Measurements from ENCODE around the gene ACTMAP. TPM values are rescaled to one million over a fixed set of nuclear protein-coding genes. Genes with fewer than 3 reads are reported as not detected.
"Not testable (repeated sequence)": the region's sequence is repeated elsewhere in the genome, so short reads cannot be mapped to it uniquely, and the experiment has no call there.

The ACTMAP gene
- total and polyA plus RNA-seq, 2 of the 8 experiments (the other 6 are each of a cell fraction or from before 2014, with no cell fraction given) = 24.1 to 26.5 TPM

DNA sequence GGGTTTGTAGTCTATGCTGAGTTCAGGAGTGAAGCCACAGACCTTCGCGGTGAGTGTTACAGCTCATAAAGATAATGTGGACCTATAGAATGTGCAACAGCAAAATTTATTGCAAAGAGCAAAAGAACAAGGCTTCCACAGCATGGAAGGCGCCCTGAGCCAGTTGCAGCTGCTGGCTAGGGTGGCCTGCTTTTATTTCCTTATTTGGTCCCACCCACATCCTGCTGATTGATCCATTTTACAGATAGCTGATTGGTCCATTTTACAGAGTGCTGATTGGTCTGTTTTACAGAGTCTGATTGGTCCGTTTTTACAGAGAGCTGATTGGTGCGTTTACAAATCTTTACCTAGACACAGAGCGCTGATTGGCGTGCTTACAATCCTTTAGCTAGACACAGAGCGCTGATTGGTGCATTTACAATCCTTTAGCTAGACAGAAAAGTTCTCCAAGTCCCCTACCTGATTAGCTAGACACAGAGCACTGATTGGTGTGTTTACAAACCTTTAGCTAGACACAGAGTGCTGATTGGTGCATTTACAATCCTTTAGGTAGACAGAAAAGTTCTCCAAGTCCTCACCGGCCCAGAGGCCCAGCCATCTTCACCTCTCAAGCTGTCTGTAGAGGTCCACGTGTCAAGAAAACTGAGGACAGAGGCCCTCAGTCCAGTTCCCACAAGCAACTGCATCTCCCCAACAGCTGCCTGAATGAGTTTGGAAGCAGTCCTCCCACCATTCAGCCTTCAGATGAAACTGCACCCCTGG, 21.0 kb upstream of the ACTMAP start:
- H3K4me1 ChIP-seq (replicated peaks in 1 of 4; ENCODE audit: control insufficient read depth in 3 of 4, insufficient read depth in 4 of 4, low read length in 3 of 4); H3K27me3 ChIP-seq (replicated peaks in 1 of 4; ENCODE audit: control insufficient read depth in 3 of 4, extremely low read depth in 1 of 4, insufficient read depth in 3 of 4, low read length in 3 of 4); H3K36me3 ChIP-seq (ENCODE audit: control insufficient read depth in 2 of 4, insufficient read depth in 4 of 4, low read length in 3 of 4); H3K4me2 ChIP-seq (ENCODE audit: insufficient read depth in 1 of 2, low read depth in 2 of 2, low read length in 2 of 2); H3K9ac ChIP-seq (replicated peaks in 1 of 4; ENCODE audit: extremely low read depth in 1 of 4, low read depth in 3 of 4, low read length in 3 of 4); H3K79me1 ChIP-seq (ENCODE audit: low read depth, low read length); H2AFZ ChIP-seq (ENCODE audit: low read length); H2BK20ac ChIP-seq (ENCODE audit: low read length); H4K91ac ChIP-seq (replicated peaks; ENCODE audit: insufficient read length, low read length); H3K18ac ChIP-seq (ENCODE audit: extremely low read depth, low read length); H4K20me1 ChIP-seq (replicated peaks in 1 of 2; ENCODE audit: control insufficient read depth in 1 of 2, insufficient read depth in 2 of 2, low read length in 2 of 2); H2BK5ac ChIP-seq (ENCODE audit: low read depth, low read length); H4K5ac ChIP-seq (ENCODE audit: insufficient read length, low read depth, low read length); H3K27ac ChIP-seq (ENCODE audit: low read depth, low read length); H3K56ac ChIP-seq (replicated peaks; ENCODE audit: insufficient read length, low read depth, low read length); H3K79me2 ChIP-seq (ENCODE audit: control insufficient read depth in 1 of 2, insufficient read depth in 2 of 2, low read length in 2 of 2); H3K9me3 ChIP-seq (ENCODE audit: insufficient read depth in 2 of 2, low read depth in 1 of 2, low read length in 1 of 2); DNase-seq (ENCODE audit: low read depth in 1 of 2, low spot score in 2 of 2); H3K14ac ChIP-seq (ENCODE audit: insufficient read length); H3K23ac ChIP-seq (ENCODE audit: insufficient read length); H2BK12ac ChIP-seq (ENCODE audit: low read depth, low read length); H2BK120ac ChIP-seq (replicated peaks; ENCODE audit: low read depth, low read length); H3K4ac ChIP-seq (replicated peaks; ENCODE audit: insufficient read length, low read depth, low read length); FAIRE-seq; H4K8ac ChIP-seq (ENCODE audit: extremely low read depth, insufficient read depth, low read length); H2BK15ac ChIP-seq (ENCODE audit: low read length); H2AK5ac ChIP-seq (ENCODE audit: low read depth, low read length); H3K23me2 ChIP-seq (ENCODE audit: low read depth, low read length); H3K4me3 ChIP-seq (ENCODE audit: extremely low read depth in 1 of 4, insufficient read depth in 2 of 4, low read depth in 3 of 4, low read length in 4 of 4): not testable (repeated sequence)
- TF ChIP-seq TBP (IDR thresholded peaks at IDR 0.05; ENCODE audit: low read depth, low read length) (peak; percentile 33; the same call in 1 of the 2 replicates), SP1 (IDR thresholded peaks at IDR 0.05; ENCODE audit: low read depth, low read length) (peak; percentile 58)
- 86% methylated on average over 10 of the region's 10 CpGs; no CpG with 5 or more reads in 1 of the 2 experiments for WGBS, 2 experiments (ENCODE audit: extremely low coverage in 1 of 2, insufficient coverage in 1 of 2, insufficient read length in 1 of 2, insufficient replicate concordance in 2 of 2, low coverage in 1 of 2, low lambda C conversion rate in 2 of 2, missing lambda C conversion rate in 1 of 2)
- ChIA-PET POLR2A (ENCODE audit: partially characterized antibody) (interaction anchor here (1.0 to 17.9 kb wide), 5 partner anchors 8 to 36 kb away, joined by 5 to 399 read pairs (median 7); partner anchors contain the start of genes ACTMAP, EGLN2 and SNRPA), CTCF (ENCODE audit: partially characterized antibody) (interaction anchor here (1.0 to 1.7 kb wide), 5 partner anchors 15 to 108 kb away, joined by 3 to 5 read pairs (median 3); partner anchors contain the start of gene EGLN2)

All from H1 (cell line).